Glutamatergic neuron (in vitro differentiated cells): ENCODE results near the gene PAM16. TPM values are rescaled to one million over a fixed set of nuclear protein-coding genes. Genes with fewer than 3 reads are reported as not detected.

Experiments used
- DNase-seq: peaks from one replicate; pipeline ENCODE4 v3.0.0; 2022
- H3K27ac Mint-ChIP-seq: one replicate; pipeline ENCODE4 v1.8.0; 2020; ENCODE audit warnings: mild to moderate bottlenecking, mixed read lengths, inconsistent platforms; ENCODE audit not compliant: unreplicated experiment
- H3K27me3 Mint-ChIP-seq: one replicate; pipeline ENCODE4 v1.8.0; 2020; ENCODE audit warnings: mild to moderate bottlenecking, moderate library complexity, mixed read lengths, inconsistent platforms; ENCODE audit not compliant: unreplicated experiment
- H3K36me3 Mint-ChIP-seq: one replicate; pipeline ENCODE4 v1.8.0; 2020; ENCODE audit warnings: mild to moderate bottlenecking, mixed read lengths, inconsistent platforms; ENCODE audit not compliant: unreplicated experiment
- H3K4me1 Mint-ChIP-seq: one replicate; pipeline ENCODE4 v1.8.0; 2020; ENCODE audit warnings: mild to moderate bottlenecking, low read depth, mixed read lengths, inconsistent platforms; ENCODE audit not compliant: unreplicated experiment
- H3K4me3 Mint-ChIP-seq: one replicate; pipeline ENCODE4 v1.8.0; 2020; ENCODE audit warnings: mild to moderate bottlenecking, mixed read lengths, inconsistent platforms; ENCODE audit not compliant: unreplicated experiment
- H3K9me3 Mint-ChIP-seq: one replicate; pipeline ENCODE4 v1.8.0; 2020; ENCODE audit warnings: mild to moderate bottlenecking, moderate library complexity, mixed read lengths, inconsistent platforms; ENCODE audit not compliant: unreplicated experiment
- total RNA-seq: library from RNA; stranded (reverse); fragmentation: NEBNext Ultra II Directional; extraction: Animal tissue kit (Norgen Biotek cat#: 25700); gene quantifications from one replicate; pipeline ENCODE4 v1.2.1, GENCODE V29; 2021; ENCODE audit not compliant: unreplicated experiment
- TF ChIP-seq, protein P1 (sequence below): fragments of 200-600 bp; sonication (generic); IDR thresholded peaks from one replicate; pipeline ENCODE4 v1.5.0; 2021; ENCODE audit not compliant: partially characterized antibody, unreplicated experiment

Gene PAM16
- total RNA-seq, 1 donor from 2014 or later: 33.1 TPM

- Mint-ChIP-seq H3K4me1 (peaks cover 7% of the 10 kb centered on the region), H3K36me3 (no peaks in the 10 kb centered on the region), H3K27ac (no peak overlapping the region), H3K4me3 (no peak overlapping the region), H3K9me3 (peaks cover 7% of the 10 kb centered on the region), H3K27me3 (peaks cover 13% of the 10 kb centered on the region)
- TF ChIP-seq, protein P1, sequence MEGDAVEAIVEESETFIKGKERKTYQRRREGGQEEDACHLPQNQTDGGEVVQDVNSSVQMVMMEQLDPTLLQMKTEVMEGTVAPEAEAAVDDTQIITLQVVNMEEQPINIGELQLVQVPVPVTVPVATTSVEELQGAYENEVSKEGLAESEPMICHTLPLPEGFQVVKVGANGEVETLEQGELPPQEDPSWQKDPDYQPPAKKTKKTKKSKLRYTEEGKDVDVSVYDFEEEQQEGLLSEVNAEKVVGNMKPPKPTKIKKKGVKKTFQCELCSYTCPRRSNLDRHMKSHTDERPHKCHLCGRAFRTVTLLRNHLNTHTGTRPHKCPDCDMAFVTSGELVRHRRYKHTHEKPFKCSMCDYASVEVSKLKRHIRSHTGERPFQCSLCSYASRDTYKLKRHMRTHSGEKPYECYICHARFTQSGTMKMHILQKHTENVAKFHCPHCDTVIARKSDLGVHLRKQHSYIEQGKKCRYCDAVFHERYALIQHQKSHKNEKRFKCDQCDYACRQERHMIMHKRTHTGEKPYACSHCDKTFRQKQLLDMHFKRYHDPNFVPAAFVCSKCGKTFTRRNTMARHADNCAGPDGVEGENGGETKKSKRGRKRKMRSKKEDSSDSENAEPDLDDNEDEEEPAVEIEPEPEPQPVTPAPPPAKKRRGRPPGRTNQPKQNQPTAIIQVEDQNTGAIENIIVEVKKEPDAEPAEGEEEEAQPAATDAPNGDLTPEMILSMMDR: no peak
- no peak for DNase-seq
These were observed 37.3 kb upstream of the PAM16 start for GRCh38 chr16:4388271-4389021.

DNA sequence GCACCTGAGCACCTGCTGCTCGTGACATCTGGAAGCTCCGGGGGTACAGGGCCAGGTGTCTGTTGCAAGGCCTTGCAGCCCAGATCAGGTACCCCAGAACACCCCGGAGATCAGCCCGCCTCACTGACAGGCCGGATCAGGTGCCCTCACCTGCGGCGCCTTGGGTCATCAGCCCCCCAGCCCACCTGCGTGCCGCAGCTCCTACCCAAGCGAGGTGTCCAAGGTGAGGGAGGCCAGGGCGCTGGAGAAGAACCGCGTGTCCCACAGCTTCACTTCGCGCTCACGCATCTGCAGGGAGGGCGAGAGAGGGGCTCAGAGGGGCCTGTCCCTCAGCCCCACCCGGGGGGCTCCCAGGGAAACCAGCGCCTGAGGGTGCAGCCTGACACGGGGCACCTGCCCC lies 36.7 kb upstream of the PAM16 start:
- no peak for DNase-seq
- H3K27me3 Mint-ChIP-seq: peaks cover 14% of the 10 kb centered on the region
- no peak overlapping the region for H3K27ac Mint-ChIP-seq
- H3K36me3 Mint-ChIP-seq: no peaks in the 10 kb centered on the region
- TF ChIP-seq, protein P1: no peak
- H3K4me3 Mint-ChIP-seq: no peak overlapping the region
- H3K9me3 Mint-ChIP-seq: peaks cover 9% of the 10 kb centered on the region
- peaks cover 7% of the 10 kb centered on the region for H3K4me1 Mint-ChIP-seq

GRCh38 chr16:4386951-4387565 lies 35.9 kb upstream of the PAM16 start:
- Mint-ChIP-seq H3K27ac (no peak overlapping the region), H3K27me3 (peaks cover 14% of the 10 kb centered on the region), H3K4me3 (no peak overlapping the region), H3K36me3 (no peaks in the 10 kb centered on the region), H3K9me3 (peaks cover 9% of the 10 kb centered on the region), H3K4me1 (peaks cover 7% of the 10 kb centered on the region)
- DNase-seq: no peak
- TF ChIP-seq, protein P1: no peak

GRCh38 chr16:4386451-4386805 lies 35.3 kb upstream of the PAM16 start:
- TF ChIP-seq, protein P1: no peak
- H3K27me3 Mint-ChIP-seq: peaks cover 14% of the 10 kb centered on the region
- peaks cover 9% of the 10 kb centered on the region for H3K9me3 Mint-ChIP-seq
- H3K4me1 Mint-ChIP-seq: peaks cover 7% of the 10 kb centered on the region
- H3K36me3 Mint-ChIP-seq: no peaks in the 10 kb centered on the region
- no peak overlapping the region for H3K4me3 Mint-ChIP-seq
- no peak overlapping the region for H3K27ac Mint-ChIP-seq
- no peak for DNase-seq

- no peak overlapping the region for H3K27ac Mint-ChIP-seq
- TF ChIP-seq, protein P1: no peak
- no peak overlapping the region for H3K4me3 Mint-ChIP-seq
- H3K27me3 Mint-ChIP-seq: peaks cover 14% of the 10 kb centered on the region
- peaks cover 9% of the 10 kb centered on the region for H3K9me3 Mint-ChIP-seq
- no peaks in the 10 kb centered on the region for H3K36me3 Mint-ChIP-seq
- peaks cover 7% of the 10 kb centered on the region for H3K4me1 Mint-ChIP-seq
- peak; percentile 12 for DNase-seq
These were observed 34.8 kb upstream of the PAM16 start for GRCh38 chr16:4385789-4386450.
